ENCODE results near the gene IFNA8. TPM values are rescaled to one million over a fixed set of nuclear protein-coding genes. Genes with fewer than 3 reads are reported as not detected.

IFNA8 gene
- polyA plus RNA-seq, 3 donors, result not detected

DNA sequence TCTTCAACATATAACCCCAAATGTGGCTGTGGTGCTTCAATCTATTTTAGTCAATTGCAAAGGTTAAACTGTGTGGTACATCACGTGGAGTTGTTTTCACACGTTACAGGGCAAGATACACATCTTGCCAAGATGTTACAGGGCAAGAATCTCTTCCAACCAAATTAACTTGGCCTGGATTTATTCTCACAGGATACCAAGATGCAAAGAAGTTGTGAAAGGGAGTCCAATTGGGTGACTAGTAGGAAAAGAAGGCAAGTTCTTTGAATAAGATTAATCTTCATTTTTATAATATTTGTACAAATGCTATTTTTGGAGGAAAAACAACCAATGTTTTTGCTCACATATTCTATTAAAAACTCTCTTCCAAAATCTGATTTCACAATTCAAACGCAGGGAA, 4.8 kb upstream of the IFNA8 start:
- Histone ChIP-seq H3K27me3 (ENCODE audit: control insufficient read depth in 2 of 2, insufficient read depth in 2 of 2, low read length in 2 of 2) (peaks cover 50 to 52% of the 10 kb centered on the region in 2 donors), H4K20me1 (ENCODE audit: insufficient read depth, low read length) (no peaks in the 10 kb centered on the region), H3K4me2 (replicated peaks; ENCODE audit: extremely low read depth, low read length, poor library complexity, severe bottlenecking) (no peak overlapping the region), H3K4me3 (replicated peaks in 1 of 3; ENCODE audit: low read depth in 2 of 3, low read length in 3 of 3) (no peak overlapping the region), H3K36me3 (replicated peaks in 1 of 2; ENCODE audit: control insufficient read depth in 1 of 2, insufficient read depth in 2 of 2, low read length in 2 of 2) (no peaks in the 10 kb centered on the region), H3K9ac (ENCODE audit: insufficient read depth, low read length, poor library complexity, severe bottlenecking) (no peak overlapping the region), H3K9me3 (replicated peaks in 1 of 2; ENCODE audit: control insufficient read depth in 1 of 2, insufficient read depth in 1 of 2, low read length in 2 of 2) (peaks cover 0 to 10% of the 10 kb centered on the region in 2 donors), H2AFZ (ENCODE audit: insufficient read depth, low read depth, low read length, poor library complexity, severe bottlenecking) (no peak overlapping the region), H3K79me2 (ENCODE audit: insufficient read depth, low read length) (no peaks in the 10 kb centered on the region), H3K4me1 (ENCODE audit: control insufficient read depth in 1 of 2, insufficient read depth in 2 of 2, low read length in 2 of 2) (peaks cover 8 to 11% of the 10 kb centered on the region in 2 donors), H3K27ac (ENCODE audit: low read depth in 1 of 2, low read length in 2 of 2) (no peak overlapping the region)
- peak overlapping the region in 1 of 2 donors; percentile 40 for H3K4me3 Mint-ChIP-seq
- H3K27ac Mint-ChIP-seq, result no peak overlapping the region
- no CpG with 5 or more reads among the region's 3 CpGs for WGBS (ENCODE audit: insufficient coverage)
- H3K4me1 Mint-ChIP-seq, result peaks cover 17% of the 10 kb centered on the region
- intact Hi-C loops (cut with micrococcal nuclease), result no loop called here
- peaks cover 0 to 7% (median 2%) of the 10 kb centered on the region in 7 donors for H3K9me3 Mint-ChIP-seq
- H3K27me3 Mint-ChIP-seq (ENCODE audit: low read depth in 3 of 3), result peaks cover 40 to 52% (median 51%) of the 10 kb centered on the region in 3 donors
- TF ChIP-seq, protein P1, sequence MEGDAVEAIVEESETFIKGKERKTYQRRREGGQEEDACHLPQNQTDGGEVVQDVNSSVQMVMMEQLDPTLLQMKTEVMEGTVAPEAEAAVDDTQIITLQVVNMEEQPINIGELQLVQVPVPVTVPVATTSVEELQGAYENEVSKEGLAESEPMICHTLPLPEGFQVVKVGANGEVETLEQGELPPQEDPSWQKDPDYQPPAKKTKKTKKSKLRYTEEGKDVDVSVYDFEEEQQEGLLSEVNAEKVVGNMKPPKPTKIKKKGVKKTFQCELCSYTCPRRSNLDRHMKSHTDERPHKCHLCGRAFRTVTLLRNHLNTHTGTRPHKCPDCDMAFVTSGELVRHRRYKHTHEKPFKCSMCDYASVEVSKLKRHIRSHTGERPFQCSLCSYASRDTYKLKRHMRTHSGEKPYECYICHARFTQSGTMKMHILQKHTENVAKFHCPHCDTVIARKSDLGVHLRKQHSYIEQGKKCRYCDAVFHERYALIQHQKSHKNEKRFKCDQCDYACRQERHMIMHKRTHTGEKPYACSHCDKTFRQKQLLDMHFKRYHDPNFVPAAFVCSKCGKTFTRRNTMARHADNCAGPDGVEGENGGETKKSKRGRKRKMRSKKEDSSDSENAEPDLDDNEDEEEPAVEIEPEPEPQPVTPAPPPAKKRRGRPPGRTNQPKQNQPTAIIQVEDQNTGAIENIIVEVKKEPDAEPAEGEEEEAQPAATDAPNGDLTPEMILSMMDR (IDR thresholded peaks at IDR 0.05), result no peak
- H3K36me3 Mint-ChIP-seq, result peaks cover 0 to 3% of the 10 kb centered on the region in 2 donors
- no peak for DNase-seq

DNA sequence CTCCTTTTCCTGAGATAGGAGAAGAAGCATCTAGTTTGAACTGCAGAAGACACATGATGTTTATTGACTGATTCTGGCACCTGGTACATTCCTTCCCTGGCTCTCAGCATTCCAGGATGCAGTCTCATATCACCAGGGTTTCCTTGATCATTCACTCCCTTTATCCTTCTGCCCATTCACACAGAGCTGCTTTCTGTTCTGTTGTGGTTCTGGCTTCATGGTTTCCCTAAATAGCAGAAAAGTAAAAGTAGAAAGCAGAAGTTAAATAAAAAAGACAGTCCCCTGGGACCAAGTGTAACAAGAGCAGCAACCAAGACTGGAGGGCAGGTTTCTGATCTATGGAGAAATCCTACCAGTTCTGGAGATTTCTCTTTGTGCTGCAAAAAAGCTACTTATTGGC, 3.2 kb downstream of the IFNA8 start:
- Mint-ChIP-seq H3K36me3 (no peaks in the 10 kb centered on the region), H3K27ac (no peak overlapping the region), H3K4me1 (peaks cover 20% of the 10 kb centered on the region), H3K4me3 (no peak overlapping the region), H3K27me3 (ENCODE audit: low read depth in 3 of 3) (peaks cover 1 to 3% (median 3%) of the 10 kb centered on the region in 3 donors), H3K9me3 (no peaks in the 10 kb centered on the region)
- H3K4me3 ChIP-seq (replicated peaks in 1 of 3; ENCODE audit: low read depth in 2 of 3, low read length in 3 of 3), result no peak overlapping the region
- H3K4me1 ChIP-seq (ENCODE audit: control insufficient read depth in 1 of 2, insufficient read depth in 2 of 2, low read length in 2 of 2), result peaks cover 0 to 6% of the 10 kb centered on the region in 2 donors
- no peaks in the 10 kb centered on the region for H3K36me3 ChIP-seq (replicated peaks in 1 of 2; ENCODE audit: control insufficient read depth in 1 of 2, insufficient read depth in 2 of 2, low read length in 2 of 2)
- H2AFZ ChIP-seq (ENCODE audit: insufficient read depth, low read depth, low read length, poor library complexity, severe bottlenecking), result no peak overlapping the region
- intact Hi-C loops (cut with micrococcal nuclease), result no loop called here
- no peak overlapping the region for H3K4me2 ChIP-seq (replicated peaks; ENCODE audit: extremely low read depth, low read length, poor library complexity, severe bottlenecking)
- TF ChIP-seq, protein P1 (IDR thresholded peaks at IDR 0.05), result no peak
- H3K27ac ChIP-seq (ENCODE audit: low read depth in 1 of 2, low read length in 2 of 2), result no peak overlapping the region
- DNase-seq, result no peak
- no peaks in the 10 kb centered on the region for H4K20me1 ChIP-seq (ENCODE audit: insufficient read depth, low read length)
- no peaks in the 10 kb centered on the region for H3K9me3 ChIP-seq (replicated peaks in 1 of 2; ENCODE audit: control insufficient read depth in 1 of 2, insufficient read depth in 1 of 2, low read length in 2 of 2)
- no peak overlapping the region for H3K9ac ChIP-seq (ENCODE audit: insufficient read depth, low read length, poor library complexity, severe bottlenecking)
- no peaks in the 10 kb centered on the region for H3K27me3 ChIP-seq (ENCODE audit: control insufficient read depth in 2 of 2, insufficient read depth in 2 of 2, low read length in 2 of 2)
- no peaks in the 10 kb centered on the region for H3K79me2 ChIP-seq (ENCODE audit: insufficient read depth, low read length)

All from CD14-positive monocyte (primary cell).